ENCODE results near the gene TLK1. TPM values are rescaled to one million over a fixed set of nuclear protein-coding genes. Genes with fewer than 3 reads are reported as not detected.

The TLK1 gene
- total and polyA plus RNA-seq, 2 experiments from 2014 or later, result 41.2 to 45.0 TPM

- TF ChIP-seq CTCF (conservative IDR thresholded peaks at IDR 0.05; ENCODE audit: low read depth in 2 of 2) (no peak), EZH2 (IDR thresholded peaks at IDR 0.05; ENCODE audit: low read depth, unreplicated experiment) (no peak), ZNF114 (CRISPR knock-in tag; IDR thresholded peaks at IDR 0.05) (no peak), REST (IDR thresholded peaks at IDR 0.05; ENCODE audit: unreplicated experiment) (no peak)
Observed at GRCh38 chr2:171169839-171170238, 9.1 kb upstream of the TLK1 start (continued).

GRCh38 chr2:171169333-171169732 is 8.6 kb upstream of the TLK1 start:
- Histone ChIP-seq H3K9me2 (ENCODE audit: insufficient read depth) (0 out of 2 replicates have a peak, but pooled peaks cover 6% of the 10 kb centered on the region), H3K4me1 (ENCODE audit: insufficient read depth) (no peaks in the 10 kb centered on the region), H3K4me3 (no peak overlapping the region), H3K27me3 (ENCODE audit: insufficient read depth) (no peaks in the 10 kb centered on the region), H4K20me1 (replicated peaks; ENCODE audit: insufficient read depth) (no peaks in the 10 kb centered on the region), H3K36me3 (ENCODE audit: insufficient read depth) (no peaks in the 10 kb centered on the region), H2AFZ (no peak overlapping the region), H3K27ac (ENCODE audit: low read depth) (no peak overlapping the region), H3F3A (replicated peaks; ENCODE audit: low read depth) (no peaks in the 10 kb centered on the region), H3K4me2 (no peak overlapping the region), H3K79me2 (replicated peaks; ENCODE audit: insufficient read depth) (no peaks in the 10 kb centered on the region)
- H3K9me3 Mint-ChIP-seq, result no peaks in the 10 kb centered on the region; the same call in 2 of the 3 replicates
- H3K27ac Mint-ChIP-seq, result no peak overlapping the region
- H3K4me3 Mint-ChIP-seq, result no peak overlapping the region
- H3K27me3 Mint-ChIP-seq (ENCODE audit: insufficient read depth, low read depth, poor library complexity), result no peaks in the 10 kb centered on the region
- H3K36me3 Mint-ChIP-seq (ENCODE audit: low read depth), result no peaks in the 10 kb centered on the region
- ATAC-seq, result no peak
- H3K4me1 Mint-ChIP-seq, result peaks cover 6% of the 10 kb centered on the region; the same call in 2 of the 3 replicates
- no peak for DNase-seq (ENCODE audit: low spot score)
- TF ChIP-seq JUNB (IDR thresholded peaks at IDR 0.05; ENCODE audit: unreplicated experiment) (no peak), ZNF331 (CRISPR knock-in tag; IDR thresholded peaks at IDR 0.05; ENCODE audit: low read depth) (no peak), EZH2phosphoT487 (IDR thresholded peaks at IDR 0.05; ENCODE audit: unreplicated experiment) (no peak), REST (IDR thresholded peaks at IDR 0.05; ENCODE audit: unreplicated experiment) (no peak), ZNF462 (CRISPR knock-in tag; IDR thresholded peaks at IDR 0.05) (no peak), EZH2 (IDR thresholded peaks at IDR 0.05; ENCODE audit: low read depth, unreplicated experiment) (no peak), STAT1 (IDR thresholded peaks at IDR 0.05; ENCODE audit: unreplicated experiment) (no peak), NANOG (IDR thresholded peaks at IDR 0.05; ENCODE audit: borderline replicate concordance) (no peak), ZNF114 (CRISPR knock-in tag; IDR thresholded peaks at IDR 0.05) (no peak)
